NCI-H2029 (cell line): ENCODE results near the gene SH2D7.

Experiments used
- DNase-seq: peaks from one replicate; lab custom pipeline; 2025; lab: John Stamatoyannopoulos, UW

Gene SH2D7

GRCh38 chr15:78061963-78062427, 30.4 kb upstream of the SH2D7 start:
- no peak for DNase-seq

GRCh38 chr15:78063217-78063616, 29.1 kb upstream of the SH2D7 start:
- DNase-seq: no peak

- DNase-seq: no peak
Measured at GRCh38 chr15:78063970-78064385, 28.4 kb upstream of the SH2D7 start.

- no peak for DNase-seq
Measured at GRCh38 chr15:78064544-78064943, 27.8 kb upstream of the SH2D7 start.

DNA sequence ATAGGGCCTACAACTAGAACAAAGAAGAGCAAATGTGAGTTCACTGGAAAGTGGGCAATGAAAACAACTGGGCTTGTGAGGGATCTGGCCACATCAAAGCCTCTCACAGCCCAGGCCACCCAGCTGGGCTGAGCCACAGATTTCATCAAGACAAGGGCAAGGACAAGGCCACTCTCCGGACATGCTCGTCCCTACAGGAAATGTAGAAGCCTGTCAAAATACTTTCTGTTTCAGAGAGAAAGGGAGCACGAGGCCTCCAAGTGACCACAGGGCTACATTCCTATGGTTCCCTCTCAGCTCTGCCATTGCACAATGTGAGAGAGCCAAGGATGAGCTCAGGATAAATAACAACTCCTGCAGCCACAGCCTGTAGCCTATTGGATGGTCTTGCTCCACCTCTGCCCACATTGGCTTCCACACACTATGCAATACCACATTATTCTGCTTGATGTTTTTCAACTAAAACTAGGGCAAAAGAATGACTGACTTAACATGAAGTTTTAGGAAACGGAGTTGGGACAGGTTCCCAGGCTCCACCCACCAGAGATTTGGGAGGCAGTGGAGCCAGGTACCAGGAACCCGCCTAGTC, 27.0 kb upstream of the SH2D7 start:
- DNase-seq: no peak

GRCh38 chr15:78065973-78066946, 26.1 kb upstream of the SH2D7 start:
- DNase-seq: no peak

GRCh38 chr15:78067328-78068228, 24.8 kb upstream of the SH2D7 start:
- DNase-seq: no peak

- DNase-seq: no peak
Measured at GRCh38 chr15:78069052-78069414, 23.3 kb upstream of the SH2D7 start.

GRCh38 chr15:78069462-78070029, 22.8 kb upstream of the SH2D7 start:
- DNase-seq: no peak

- no peak for DNase-seq
Measured at GRCh38 chr15:78070049-78070700, 22.2 kb upstream of the SH2D7 start.

DNA sequence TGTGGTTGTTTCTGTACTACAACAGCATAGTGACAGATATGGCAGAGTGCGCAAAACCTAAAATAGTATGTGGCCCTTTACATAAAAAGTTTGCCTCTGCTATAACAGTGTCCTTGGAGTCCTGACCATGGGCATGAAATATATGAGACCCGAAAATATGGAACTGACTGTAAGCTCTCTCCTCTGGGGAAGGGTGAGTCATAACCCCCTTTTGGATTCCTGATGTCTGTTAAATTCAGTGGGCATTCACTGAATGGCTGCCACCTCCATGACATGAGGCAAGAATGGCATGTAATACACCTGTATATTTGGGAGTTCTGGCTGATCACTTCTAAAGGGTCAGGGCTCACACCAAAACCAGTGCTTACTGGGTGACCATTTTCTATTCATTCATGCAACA, 21.0 kb upstream of the SH2D7 start:
- DNase-seq: no peak

- DNase-seq: no peak
Measured at GRCh38 chr15:78072080-78072892, 20.1 kb upstream of the SH2D7 start.

GRCh38 chr15:78073046-78073787, 19.1 kb upstream of the SH2D7 start:
- DNase-seq: no peak

- DNase-seq: no peak
Measured at GRCh38 chr15:78075490-78076230, 16.7 kb upstream of the SH2D7 start.

- no peak for DNase-seq
Measured at GRCh38 chr15:78076231-78077052, 15.9 kb upstream of the SH2D7 start.

GRCh38 chr15:78077053-78077870, 15.1 kb upstream of the SH2D7 start, which contains the start of gene TBC1D2B:
Gene TBC1D2B, minus strand, starts transcription at chr15:78077711. Its CDS starts 59 bp downstream, at chr15:78077652.
- no peak for DNase-seq

GRCh38 chr15:78077871-78078210, 14.5 kb upstream of the SH2D7 start:
- DNase-seq: no peak
